ENCODE results near the gene CMTR1. TPM values are rescaled to one million over a fixed set of nuclear protein-coding genes. Genes with fewer than 3 reads are reported as not detected.

The CMTR1 gene
- total RNA-seq, 2 experiments from 2014 or later = 49.9 to 50.6 TPM

DNA sequence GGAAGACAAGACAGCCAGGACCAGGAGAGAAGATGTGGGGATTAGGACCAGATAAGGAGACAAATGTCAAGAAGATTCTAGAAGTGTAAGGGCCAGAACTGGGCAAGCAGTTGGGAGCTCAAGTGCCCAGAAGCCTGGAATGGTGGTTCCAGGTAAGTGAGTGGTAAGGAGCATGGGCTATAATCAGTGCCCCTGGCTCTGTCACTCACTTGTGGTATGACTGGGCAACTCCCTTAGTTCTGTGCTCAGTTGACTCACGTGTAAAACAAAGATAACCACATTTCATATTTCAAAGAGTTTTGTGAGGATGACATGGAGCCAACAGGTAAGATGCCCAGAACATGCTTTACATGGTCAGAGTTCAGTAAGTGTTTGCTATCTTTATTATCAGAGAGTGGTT, 55.5 kb downstream of the CMTR1 start:
- H3K27me3 Mint-ChIP-seq = no peaks in the 10 kb centered on the region
- H3K4me3 Mint-ChIP-seq = no peak overlapping the region
- TF ChIP-seq CTCF (IDR thresholded peaks at IDR 0.05) = no peak
- DNase-seq = no peak
- H3K36me3 Mint-ChIP-seq (ENCODE audit: low read depth) = peaks cover 7% of the 10 kb centered on the region
- ATAC-seq = peak; percentile 38
- CTCF ChIA-PET = interaction anchor here (0.7 to 2.1 kb wide), 5 partner anchors 20 to 204 kb away, joined by 3 to 18 read pairs (median 3); no protein-coding TSS in a partner anchor
- POLR2A ChIA-PET = interaction anchor here (1.0 to 1.5 kb wide), 4 partner anchors 28 to 112 kb away, joined by 3 to 8 read pairs (median 4); no protein-coding TSS in a partner anchor
- H3K4me1 Mint-ChIP-seq (ENCODE audit: low read depth) = peaks cover 58% of the 10 kb centered on the region
- intact Hi-C loops (cut with micrococcal nuclease) = loop anchor here (10.0 kb wide), 1 partner anchor 196 kb away; no protein-coding TSS in a partner anchor
- no peaks in the 10 kb centered on the region for H3K9me3 Mint-ChIP-seq
- peak overlapping the region; percentile 4 for H3K27ac Mint-ChIP-seq

DNA sequence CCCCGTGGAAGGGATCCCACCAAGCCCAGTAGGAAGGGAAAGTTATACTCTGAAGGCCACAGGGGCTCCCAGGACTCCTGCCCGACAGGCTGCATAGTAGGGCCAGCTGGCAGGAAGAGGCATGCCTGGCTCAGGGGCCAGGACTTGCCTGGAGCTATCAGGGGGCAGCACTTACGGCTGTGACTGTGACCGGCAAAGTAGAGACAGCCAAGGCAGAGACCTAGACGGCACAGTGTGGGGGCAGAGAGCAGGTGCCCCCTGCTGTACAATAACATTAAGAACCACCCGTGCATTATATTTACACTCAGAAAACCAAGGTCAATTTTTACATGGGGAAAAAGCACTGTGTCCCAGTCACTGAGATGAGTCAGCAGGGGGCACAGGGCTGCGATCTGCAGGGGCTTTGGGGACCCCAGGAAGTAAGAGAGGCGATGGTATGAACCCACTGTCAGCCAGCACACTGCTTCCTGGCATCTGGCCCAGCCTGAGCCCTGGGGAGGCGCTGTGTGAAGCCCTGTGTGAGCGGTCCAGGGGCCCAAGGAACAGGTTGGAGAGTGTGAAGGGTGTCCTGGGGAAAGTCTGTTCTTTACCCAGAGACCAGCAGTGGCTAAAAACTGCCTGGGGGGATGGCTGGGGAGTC, 56.8 kb downstream of the CMTR1 start:
- H3K27me3 Mint-ChIP-seq = no peaks in the 10 kb centered on the region
- peak overlapping the region; percentile 17 for H3K4me3 Mint-ChIP-seq
- peak; percentile 69 for ATAC-seq
- DNase-seq = peak; percentile 55
- peak overlapping the region; percentile 90 for H3K27ac Mint-ChIP-seq
- no peaks in the 10 kb centered on the region for H3K9me3 Mint-ChIP-seq
- TF ChIP-seq CTCF (IDR thresholded peaks at IDR 0.05) = peak; percentile 51
- ChIA-PET CTCF (interaction anchor here (0.6 to 1.8 kb wide), 4 partner anchors 42 to 164 kb away, joined by 3 to 5 read pairs (median 4); no protein-coding TSS in a partner anchor), POLR2A (interaction anchor here (1.0 to 3.4 kb wide), 3 partner anchors 12 to 61 kb away, joined by 3 to 15 read pairs (median 3); no protein-coding TSS in a partner anchor)
- peaks cover 15% of the 10 kb centered on the region for H3K36me3 Mint-ChIP-seq (ENCODE audit: low read depth)
- peaks cover 68% of the 10 kb centered on the region for H3K4me1 Mint-ChIP-seq (ENCODE audit: low read depth)
- intact Hi-C loops (cut with micrococcal nuclease) = loop anchor here (10.0 kb wide), 1 partner anchor 195 kb away; no protein-coding TSS in a partner anchor

DNA sequence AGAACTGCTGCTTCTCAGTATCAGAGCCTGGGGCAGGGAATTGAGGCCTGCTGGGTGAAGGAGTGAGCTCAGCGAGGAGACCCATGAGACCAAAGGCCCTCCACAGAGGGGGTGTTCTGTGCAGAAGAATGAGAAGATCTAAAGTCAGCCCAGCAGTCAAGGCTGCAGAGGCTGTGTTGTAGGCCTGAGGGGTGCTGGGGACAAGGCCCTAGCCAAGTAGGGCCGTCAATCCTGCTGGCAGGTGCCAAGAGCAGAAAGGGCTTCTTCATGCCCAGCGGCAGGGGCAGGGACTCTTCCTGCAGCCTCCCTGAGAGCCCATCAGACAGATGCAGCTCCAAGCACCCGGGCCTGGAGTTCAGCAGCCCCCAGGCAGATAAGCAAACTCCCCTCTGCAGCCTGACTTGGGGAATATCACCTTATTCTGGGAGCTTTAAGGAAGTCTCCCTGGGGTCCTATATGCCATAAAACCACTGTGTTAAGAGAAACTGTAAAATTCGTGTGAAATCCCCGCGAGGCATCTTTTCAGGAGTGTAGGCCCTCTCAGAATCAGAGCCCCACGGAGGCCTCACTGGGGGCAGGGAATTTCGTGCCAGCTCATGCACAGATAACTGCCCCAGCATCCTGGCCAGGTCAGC, 57.6 kb downstream of the CMTR1 start:
- intact Hi-C loops (cut with micrococcal nuclease) = no loop called here
- Mint-ChIP-seq H3K27ac (peak overlapping the region; percentile 90), H3K9me3 (no peaks in the 10 kb centered on the region), H3K4me1 (ENCODE audit: low read depth) (peaks cover 76% of the 10 kb centered on the region), H3K36me3 (ENCODE audit: low read depth) (peaks cover 18% of the 10 kb centered on the region), H3K27me3 (no peaks in the 10 kb centered on the region), H3K4me3 (no peak overlapping the region)
- ChIA-PET POLR2A (interaction anchor here (0.9 to 3.4 kb wide), 8 partner anchors 11 to 69 kb away, joined by 3 to 26 read pairs (median 3); no protein-coding TSS in a partner anchor), CTCF (interaction anchor here (0.7 to 3.4 kb wide), 10 partner anchors 10 to 163 kb away, joined by 3 to 32 read pairs (median 4); no protein-coding TSS in a partner anchor)
- TF ChIP-seq CTCF (IDR thresholded peaks at IDR 0.05) = no peak
- peak; percentile 18 for ATAC-seq
- DNase-seq = no peak

DNA sequence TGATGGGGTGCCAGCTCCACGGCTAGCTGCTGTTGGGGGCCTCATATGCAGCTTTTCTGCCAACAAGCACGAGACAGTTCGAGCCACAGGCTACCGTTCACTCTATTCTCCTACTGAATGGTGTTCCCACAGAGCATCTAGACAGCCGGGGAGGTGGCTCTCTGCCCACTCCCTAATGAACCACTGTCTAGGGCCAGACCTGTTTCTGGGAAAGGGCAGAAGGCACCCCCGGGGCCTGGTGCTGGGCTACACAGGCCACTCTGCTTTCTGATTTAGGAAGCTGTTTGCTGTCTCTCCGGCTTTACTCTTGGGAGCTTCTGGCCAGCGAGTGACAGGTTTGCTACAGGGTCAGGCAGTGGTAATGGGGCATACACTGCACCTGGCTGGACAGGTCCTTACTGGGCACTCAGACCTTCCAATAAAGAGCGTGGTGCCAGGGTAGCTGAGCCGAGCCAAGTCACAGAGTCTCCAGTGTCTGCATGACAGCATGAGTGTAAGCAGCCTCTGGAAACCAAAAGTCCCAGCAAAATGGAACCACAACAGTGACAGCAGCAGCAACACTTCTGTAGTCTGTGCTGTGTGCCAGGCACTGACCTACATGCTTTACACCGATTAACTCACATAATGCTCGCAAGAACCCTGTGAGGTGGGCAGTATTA, 58.3 kb downstream of the CMTR1 start:
- H3K9me3 Mint-ChIP-seq = no peaks in the 10 kb centered on the region
- intact Hi-C loops (cut with micrococcal nuclease) = no loop called here
- H3K4me1 Mint-ChIP-seq (ENCODE audit: low read depth) = peaks cover 80% of the 10 kb centered on the region
- ATAC-seq (no peak), DNase-seq (no peak)
- peak overlapping the region; percentile 90 for H3K27ac Mint-ChIP-seq
- H3K27me3 Mint-ChIP-seq = no peaks in the 10 kb centered on the region
- H3K36me3 Mint-ChIP-seq (ENCODE audit: low read depth) = peaks cover 21% of the 10 kb centered on the region
- TF ChIP-seq CTCF (IDR thresholded peaks at IDR 0.05) = no peak
- ChIA-PET CTCF (interaction anchor here (0.8 to 3.4 kb wide), 9 partner anchors 10 to 162 kb away, joined by 3 to 32 read pairs (median 4); no protein-coding TSS in a partner anchor), POLR2A (interaction anchor here (0.8 to 3.4 kb wide), 12 partner anchors 11 to 68 kb away, joined by 3 to 26 read pairs (median 3); no protein-coding TSS in a partner anchor)
- no peak overlapping the region for H3K4me3 Mint-ChIP-seq
